ENCODE results near the gene VPS72. TPM values are rescaled to one million over a fixed set of nuclear protein-coding genes. Genes with fewer than 3 reads are reported as not detected.
A peak's percentile ranks its signal among the peaks of the same experiment; 100 is the strongest.

Gene VPS72
- total and polyA plus RNA-seq, 8 donors = 12.5 to 29.0 (median 23.7) TPM

DNA sequence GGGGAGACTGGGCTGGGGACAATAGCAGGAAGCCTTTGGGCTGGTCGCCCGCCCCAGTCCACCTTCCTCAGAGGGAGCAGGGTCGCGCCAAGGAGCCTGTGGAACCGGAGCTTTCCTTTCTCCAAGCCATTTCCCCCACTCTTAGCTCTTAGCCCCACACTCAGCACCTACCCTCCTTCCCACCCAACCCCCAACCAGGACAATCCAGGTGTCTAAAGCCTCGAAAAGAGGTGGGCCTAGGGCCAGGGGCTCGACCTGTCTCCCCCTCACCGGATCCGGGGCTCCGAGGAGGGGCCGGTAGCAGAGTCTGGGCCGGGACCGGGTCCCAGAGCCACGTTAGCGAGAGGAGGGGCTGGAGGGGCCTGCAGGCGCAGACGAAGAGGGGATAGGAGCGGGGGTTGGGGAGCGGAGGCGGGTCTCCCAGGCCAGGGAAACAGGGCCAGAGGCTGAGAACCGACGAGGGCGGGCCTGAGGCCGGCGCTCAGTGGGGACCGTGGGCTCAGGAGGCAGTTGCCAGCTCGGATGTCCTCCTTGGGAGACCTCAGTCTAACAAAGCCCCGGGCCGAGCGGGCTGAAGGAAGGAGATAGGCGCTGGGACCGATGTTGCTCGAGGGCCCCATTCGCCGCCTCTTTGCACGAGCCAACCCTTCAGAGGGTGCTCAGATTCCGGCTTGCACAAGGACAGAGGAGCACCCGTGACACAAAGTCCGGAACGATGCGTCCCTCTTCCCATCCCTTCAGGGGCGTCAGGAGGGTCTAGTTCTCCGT is 44.5 kb downstream of the VPS72 start:
- Histone ChIP-seq H3K27me3 (no peaks in the 10 kb centered on the region), H3K9me3 (no peaks in the 10 kb centered on the region), H3K27ac (no peak overlapping the region), H3K4me1 (peaks cover 0 to 6% (median 0%) of the 10 kb centered on the region in 3 donors), H3K4me3 (peak overlapping the region; percentile 35 to 88 (median 58)), H3K36me3 (no peaks in the 10 kb centered on the region)
- DNase-seq (peak in 2 of 6 donors; percentile 43 to 75), FAIRE-seq (no peak), ATAC-seq (peak; percentile 10 to 26 (median 18))
- intact Hi-C loops (cut with DNase I) = no loop called here
- no peak for TF ChIP-seq CTCF (IDR thresholded peaks at IDR 0.05)
- WGBS, 2 donors = 40 to 43% methylated on average over 42 to 43 of the region's 43 CpGs

DNA sequence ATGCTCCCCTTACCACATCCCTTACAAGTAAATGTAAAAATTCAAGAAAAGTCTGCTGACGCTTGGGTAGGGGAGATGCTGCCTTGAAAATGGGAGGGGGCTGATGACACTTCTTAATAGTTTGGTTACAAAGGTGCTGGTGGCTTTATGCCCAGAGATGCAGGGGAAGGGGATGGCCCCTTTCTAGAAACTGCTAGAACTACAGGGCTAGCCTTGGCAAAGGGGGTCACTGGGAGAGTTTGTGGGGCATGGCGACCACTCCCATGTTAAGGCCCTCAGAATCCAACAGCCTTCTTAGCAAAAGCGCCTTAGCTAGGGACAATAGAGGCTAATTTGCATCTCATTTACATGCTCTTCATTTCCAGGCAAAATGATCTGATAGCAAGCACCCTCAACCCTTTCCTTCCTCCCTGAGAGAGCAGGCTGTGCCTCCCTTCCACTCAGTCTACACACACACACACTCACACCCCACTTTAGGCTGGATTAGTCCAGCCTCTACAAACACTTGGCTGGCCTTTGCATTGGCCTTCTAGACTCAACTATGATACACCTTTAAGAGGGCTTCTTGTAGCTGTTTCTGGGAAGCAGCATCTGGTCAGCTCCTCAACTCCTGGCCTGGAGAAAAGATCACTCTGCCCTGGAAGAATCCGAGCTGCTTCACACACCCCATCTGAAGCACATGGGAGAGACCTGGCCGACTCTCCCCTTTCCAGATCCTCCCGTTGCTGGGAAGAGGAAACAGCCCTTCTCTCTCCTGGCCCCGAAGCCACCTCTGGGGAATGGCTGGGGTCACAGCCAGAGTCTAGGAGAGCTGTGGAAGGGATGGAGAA is 45.3 kb downstream of the VPS72 start:
- no peak for TF ChIP-seq CTCF (IDR thresholded peaks at IDR 0.05)
- intact Hi-C loops (cut with DNase I) = loop anchor here in 1 of 3 donors (5.0 kb wide), 1 partner anchor 52 kb away; no protein-coding TSS in a partner anchor
- DNase-seq (no peak), ATAC-seq (no peak), FAIRE-seq (no peak)
- Histone ChIP-seq H3K36me3 (no peaks in the 10 kb centered on the region), H3K9me3 (no peaks in the 10 kb centered on the region), H3K4me1 (peaks cover 0 to 6% (median 0%) of the 10 kb centered on the region in 3 donors), H3K27ac (no peak overlapping the region), H3K4me3 (peak overlapping the region in 1 of 4 donors; percentile 88), H3K27me3 (no peaks in the 10 kb centered on the region)
- WGBS, 2 donors = 73 to 74% methylated on average over 7 of the region's 7 CpGs

DNA sequence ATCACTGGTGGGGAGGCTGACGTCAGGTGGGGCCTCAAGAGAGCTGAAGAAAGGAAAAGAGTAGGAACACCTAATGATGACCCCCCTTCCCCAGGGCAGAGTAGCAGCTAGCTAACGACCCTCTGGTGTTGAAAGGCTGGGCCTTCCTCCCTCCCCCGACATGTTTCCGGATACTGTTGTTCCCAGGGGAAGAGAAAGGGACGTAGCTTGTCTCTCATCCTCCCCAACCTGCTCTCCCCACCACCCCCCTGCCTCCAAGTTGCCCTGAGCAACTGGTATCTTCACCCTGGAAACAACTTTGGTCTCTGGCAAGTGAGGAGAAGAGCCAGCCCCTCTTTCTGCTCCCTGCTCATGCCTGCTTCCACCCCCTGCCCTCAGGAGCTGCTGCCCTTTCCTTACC is 46.0 kb downstream of the VPS72 start:
- intact Hi-C loops (cut with DNase I) = loop anchor here in 1 of 3 donors (5.0 kb wide), 1 partner anchor 52 kb away; no protein-coding TSS in a partner anchor
- Histone ChIP-seq H3K27ac (no peak overlapping the region), H3K36me3 (no peaks in the 10 kb centered on the region), H3K4me1 (peaks cover 0 to 6% (median 0%) of the 10 kb centered on the region in 3 donors), H3K27me3 (no peaks in the 10 kb centered on the region), H3K9me3 (no peaks in the 10 kb centered on the region), H3K4me3 (no peak overlapping the region)
- 70 to 78% methylated on average over 4 to 5 of the region's 5 CpGs for WGBS, 2 donors
- TF ChIP-seq CTCF (IDR thresholded peaks at IDR 0.05) = no peak
- ATAC-seq = no peak
- FAIRE-seq = no peak
- DNase-seq = no peak

GRCh38 chr1:151143057-151143435 is 47.0 kb downstream of the VPS72 start:
- Histone ChIP-seq H3K27me3 (no peaks in the 10 kb centered on the region), H3K27ac (no peak overlapping the region), H3K9me3 (no peaks in the 10 kb centered on the region), H3K4me1 (peaks cover 0 to 6% (median 0%) of the 10 kb centered on the region in 3 donors), H3K4me3 (no peak overlapping the region), H3K36me3 (no peaks in the 10 kb centered on the region)
- DNase-seq = no peak
- no peak for FAIRE-seq
- ATAC-seq = no peak
- intact Hi-C loops (cut with DNase I) = loop anchor here in 1 of 3 donors (5.0 kb wide), 1 partner anchor 51 kb away; no protein-coding TSS in a partner anchor
- TF ChIP-seq CTCF (IDR thresholded peaks at IDR 0.05) = no peak
- 78 to 86% methylated on average over 7 of the region's 7 CpGs for WGBS, 2 donors
